Duodenal mucosa (tissue), 2 donors: ENCODE results near the gene DCUN1D2.

ENCODE experiments used
- H3K27ac ChIP-seq: one replicate; pipeline ENCODE4 v1.7.0; 2013; ENCODE audit warnings: low read depth, low read length
- H3K27me3 ChIP-seq, 2 donors: one replicate each; pipeline ENCODE4 v1.7.0; 2013; ENCODE audit warnings: low read length in 2 of 2, control low read depth in 1 of 2; ENCODE audit not compliant: insufficient read depth in 2 of 2, control insufficient read depth in 1 of 2
- H3K36me3 ChIP-seq, 2 donors: one replicate each; pipeline ENCODE4 v1.7.0; 2013; ENCODE audit warnings: low read length in 2 of 2, control low read depth in 1 of 2; ENCODE audit not compliant: insufficient read depth in 2 of 2, control insufficient read depth in 1 of 2
- H3K4me1 ChIP-seq, 2 donors: one replicate each; pipeline ENCODE4 v1.7.0; 2013; ENCODE audit warnings: low read length in 2 of 2, control low read depth in 1 of 2; ENCODE audit not compliant: insufficient read depth in 2 of 2, control insufficient read depth in 1 of 2
- H3K4me3 ChIP-seq, 2 donors: one replicate each; pipeline ENCODE4 v1.7.0; 2013; ENCODE audit warnings: low read length in 2 of 2, low read depth in 1 of 2
- H3K9ac ChIP-seq, 2 donors: one replicate each; pipeline ENCODE4 v1.7.0; 2013; ENCODE audit warnings: low read length in 2 of 2, low read depth in 1 of 2
- H3K9me3 ChIP-seq, 2 donors: one replicate each; pipeline ENCODE4 v1.7.0; 2013; ENCODE audit warnings: low read length in 2 of 2, control low read depth in 1 of 2; ENCODE audit not compliant: control insufficient read depth in 1 of 2

The DCUN1D2 gene

GRCh38 chr13:113449693-113450347, 40.7 kb downstream of the DCUN1D2 start:
- peaks cover 5 to 10% of the 10 kb centered on the region in 2 donors for H3K4me1 ChIP-seq
- no peaks in the 10 kb centered on the region for H3K9me3 ChIP-seq
- H3K27ac ChIP-seq: peak overlapping the region; percentile 81
- peak overlapping the region; percentile 64 to 69 for H3K4me3 ChIP-seq
- H3K9ac ChIP-seq: peak overlapping the region; percentile 56 to 66
- H3K27me3 ChIP-seq: no peaks in the 10 kb centered on the region
- peaks cover 0 to 9% of the 10 kb centered on the region in 2 donors for H3K36me3 ChIP-seq

GRCh38 chr13:113448885-113449692, 41.4 kb downstream of the DCUN1D2 start:
- Histone ChIP-seq H3K9me3 (no peaks in the 10 kb centered on the region), H3K4me3 (peak overlapping the region; percentile 64 to 73), H3K36me3 (peaks cover 0 to 9% of the 10 kb centered on the region in 2 donors), H3K27ac (peak overlapping the region; percentile 81), H3K27me3 (no peaks in the 10 kb centered on the region), H3K9ac (peak overlapping the region; percentile 65 to 66), H3K4me1 (peaks cover 5 to 10% of the 10 kb centered on the region in 2 donors)

GRCh38 chr13:113448545-113448884, 42.0 kb downstream of the DCUN1D2 start:
- peaks cover 5 to 10% of the 10 kb centered on the region in 2 donors for H3K4me1 ChIP-seq

GRCh38 chr13:113447596-113447995, 42.9 kb downstream of the DCUN1D2 start:
- H3K9ac ChIP-seq: no peak overlapping the region
- H3K4me3 ChIP-seq: no peak overlapping the region
- no peaks in the 10 kb centered on the region for H3K27me3 ChIP-seq
- peaks cover 5 to 10% of the 10 kb centered on the region in 2 donors for H3K4me1 ChIP-seq
- peaks cover 0 to 3% of the 10 kb centered on the region in 2 donors for H3K36me3 ChIP-seq
- no peaks in the 10 kb centered on the region for H3K9me3 ChIP-seq
- H3K27ac ChIP-seq: no peak overlapping the region

More at GRCh38 chr13:113448545-113448884, 42.0 kb downstream of the DCUN1D2 start:
- Histone ChIP-seq H3K9me3 (no peaks in the 10 kb centered on the region), H3K9ac (peak overlapping the region; percentile 65 to 66), H3K27ac (peak overlapping the region; percentile 81), H3K27me3 (no peaks in the 10 kb centered on the region), H3K36me3 (peaks cover 0 to 9% of the 10 kb centered on the region in 2 donors), H3K4me3 (peak overlapping the region; percentile 64 to 73)

GRCh38 chr13:113446488-113446854, 44.0 kb downstream of the DCUN1D2 start:
- Histone ChIP-seq H3K4me1 (peaks cover 5 to 10% of the 10 kb centered on the region in 2 donors), H3K27me3 (no peaks in the 10 kb centered on the region), H3K9ac (no peak overlapping the region), H3K9me3 (no peaks in the 10 kb centered on the region), H3K36me3 (peaks cover 0 to 3% of the 10 kb centered on the region in 2 donors), H3K27ac (no peak overlapping the region), H3K4me3 (no peak overlapping the region)

- H3K27ac ChIP-seq: no peak overlapping the region
- no peaks in the 10 kb centered on the region for H3K27me3 ChIP-seq
- H3K4me1 ChIP-seq: peaks cover 5 to 10% of the 10 kb centered on the region in 2 donors
- H3K4me3 ChIP-seq: no peak overlapping the region
- peaks cover 0 to 3% of the 10 kb centered on the region in 2 donors for H3K36me3 ChIP-seq
- H3K9ac ChIP-seq: no peak overlapping the region
- no peaks in the 10 kb centered on the region for H3K9me3 ChIP-seq
These were observed 44.6 kb downstream of the DCUN1D2 start for GRCh38 chr13:113445791-113446487.

- Histone ChIP-seq H3K4me3 (no peak overlapping the region), H3K27me3 (no peaks in the 10 kb centered on the region), H3K36me3 (peaks cover 0 to 3% of the 10 kb centered on the region in 2 donors), H3K27ac (no peak overlapping the region), H3K9ac (no peak overlapping the region), H3K4me1 (peaks cover 4 to 5% of the 10 kb centered on the region in 2 donors), H3K9me3 (no peaks in the 10 kb centered on the region)
These were observed 46.5 kb downstream of the DCUN1D2 start for GRCh38 chr13:113443991-113444390.

- Histone ChIP-seq H3K27ac (no peak overlapping the region), H3K36me3 (peaks cover 0 to 3% of the 10 kb centered on the region in 2 donors), H3K27me3 (no peaks in the 10 kb centered on the region), H3K9me3 (no peaks in the 10 kb centered on the region), H3K4me1 (peaks cover 0 to 4% of the 10 kb centered on the region in 2 donors), H3K9ac (no peak overlapping the region), H3K4me3 (no peak overlapping the region)
These were observed 47.5 kb downstream of the DCUN1D2 start for GRCh38 chr13:113442985-113443362.

- Histone ChIP-seq H3K27ac (no peak overlapping the region), H3K27me3 (no peaks in the 10 kb centered on the region), H3K4me1 (peaks cover 0 to 4% of the 10 kb centered on the region in 2 donors)
These were observed 48.0 kb downstream of the DCUN1D2 start for GRCh38 chr13:113442354-113442984.

More at GRCh38 chr13:113442354-113442984, 48.0 kb downstream of the DCUN1D2 start:
- no peak overlapping the region for H3K4me3 ChIP-seq
- H3K9me3 ChIP-seq: no peaks in the 10 kb centered on the region
- peaks cover 0 to 3% of the 10 kb centered on the region in 2 donors for H3K36me3 ChIP-seq
- no peak overlapping the region for H3K9ac ChIP-seq
